HepG2 (cell line): ENCODE results near the gene TGM2. TPM values are rescaled to one million over a fixed set of nuclear protein-coding genes. Genes with fewer than 3 reads are reported as not detected.

Source experiments
- MLLT10 ChIP-seq: sonication (generic); formaldehyde crosslinking; IDR thresholded peaks from 2 replicates; pipeline ENCODE4 v1.4.0; 2020; ENCODE audit warnings: missing genetic modification reagents
- NPAS2 ChIP-seq: sonication (generic); formaldehyde crosslinking; IDR thresholded peaks from 2 replicates; pipeline ENCODE4 v1.8.0; 2022; ENCODE audit warnings: mild to moderate bottlenecking, missing genetic modification reagents, borderline replicate concordance
- PHB2 ChIP-seq: fragments of 450-650 bp; IDR thresholded peaks from 2 replicates; pipeline ENCODE4 v1.6.1; 2018; ENCODE audit not compliant: partially characterized antibody
- POLR2A ChIP-seq, 2 experiments: IDR thresholded peaks; 2 replicates each; pipeline ENCODE4 v1.6.1; 2011; ENCODE audit warnings: low read depth in 2 of 2, low read length in 2 of 2, mild to moderate bottlenecking in 1 of 2, moderate library complexity in 1 of 2; ENCODE audit not compliant: insufficient read depth in 1 of 2
- SMAD9 ChIP-seq: sonication (generic); formaldehyde crosslinking; IDR thresholded peaks from 2 replicates; pipeline ENCODE4 v1.5.1; 2020; ENCODE audit warnings: mild to moderate bottlenecking, missing genetic modification reagents
- SRSF1 ChIP-seq: fragments of 200-400 bp; formaldehyde crosslinking; optimal IDR thresholded peaks from 2 replicates; pipeline ENCODE3; 2017; ENCODE audit warnings: mild to moderate bottlenecking, low read depth, low read length, moderate library complexity
- TSC22D2 ChIP-seq: sonication (generic); formaldehyde crosslinking; IDR thresholded peaks from 2 replicates; pipeline ENCODE4 v1.5.1; 2020; ENCODE audit warnings: missing genetic modification reagents, mild to moderate bottlenecking, borderline replicate concordance
- XRCC5 ChIP-seq: fragments of 200-400 bp; formaldehyde crosslinking; optimal IDR thresholded peaks from 2 replicates; pipeline ENCODE3; 2017; ENCODE audit warnings: mild to moderate bottlenecking, low read length
- ZNF143 ChIP-seq: sonication (generic); formaldehyde crosslinking; IDR thresholded peaks from 2 replicates; pipeline ENCODE4 v1.4.0; 2020; ENCODE audit warnings: missing genetic modification reagents
- ZNF557 ChIP-seq: sonication (generic); formaldehyde crosslinking; IDR thresholded peaks from 2 replicates; pipeline ENCODE4 v1.4.0; 2020; ENCODE audit warnings: missing genetic modification reagents
- ZNF562 ChIP-seq: sonication (generic); formaldehyde crosslinking; IDR thresholded peaks from 2 replicates; pipeline ENCODE4 v1.8.0; 2022; ENCODE audit warnings: missing genetic modification reagents, borderline replicate concordance
- polyA plus RNA-seq, 8 experiments: library from polyadenylated mRNA; depleted of rRNA in 3 of 8; stranded (reverse) in 7 of 8; unstranded in 1 of 8; fragments of >200 nt; fragmentation: Illumina TruSeq in 4 of 8; extraction: Trizol in 4 of 8; gene quantifications; 2 replicates each; pipeline versions ENCODE4 v1.2.1 to v1.2.3, GENCODE V29; 2011 to 2016; ENCODE audit warnings: low read depth in 4 of 8, missing spikeins in 1 of 8, mixed read lengths in 1 of 8; ENCODE audit not compliant: insufficient read depth in 1 of 8
- total RNA-seq, 5 experiments: library from RNA; depleted of rRNA; stranded (reverse); fragments of >200 nt; fragmentation: Illumina TruSeq; extraction: Trizol; gene quantifications; 2 replicates each; pipeline ENCODE4 v1.2.3, GENCODE V29; 2016; ENCODE audit warnings: low read depth in 1 of 5
- TF ChIP-seq, protein P1 (sequence below), 2 experiments: sonication (generic) in 1 of 2; formaldehyde crosslinking in 1 of 2; IDR thresholded peaks; 2 replicates each; pipeline versions ENCODE4 v1.5.1 to v1.6.1; 2011 to 2020; ENCODE audit warnings: borderline replicate concordance in 1 of 2, low read depth in 1 of 2, low read length in 1 of 2, mild to moderate bottlenecking in 1 of 2, missing genetic modification reagents in 1 of 2, moderate library complexity in 1 of 2
- TF ChIP-seq, protein P2 (sequence below): sonication (generic); formaldehyde crosslinking; IDR thresholded peaks from 2 replicates; pipeline ENCODE4 v1.4.0; 2020; ENCODE audit warnings: missing genetic modification reagents
- TF ChIP-seq, protein P3 (sequence below): sonication (generic); formaldehyde crosslinking; IDR thresholded peaks from 2 replicates; pipeline ENCODE4 v1.5.1; 2020; ENCODE audit warnings: mild to moderate bottlenecking, missing genetic modification reagents, moderate library complexity
- TF ChIP-seq, protein P4 (sequence below): sonication (generic); formaldehyde crosslinking; IDR thresholded peaks from 2 replicates; pipeline ENCODE4 v1.8.0; 2022; ENCODE audit warnings: mild to moderate bottlenecking, missing genetic modification reagents, moderate library complexity
- TF ChIP-seq, protein P5 (sequence below): sonication (generic); formaldehyde crosslinking; IDR thresholded peaks from 2 replicates; pipeline ENCODE4 v1.5.1; 2020; ENCODE audit warnings: mild to moderate bottlenecking, moderate library complexity, missing genetic modification reagents
- TF ChIP-seq, protein P6 (sequence below): IDR thresholded peaks from 2 replicates; pipeline ENCODE4 v1.6.1; 2016; ENCODE audit warnings: missing compliant biosample characterization, missing genetic modification reagents, borderline replicate concordance
- TF ChIP-seq, protein P7 (sequence below): sonication (generic); formaldehyde crosslinking; IDR thresholded peaks from 2 replicates; pipeline ENCODE4 v1.5.0; 2020; ENCODE audit warnings: missing genetic modification reagents

TGM2 gene
- total and polyA plus RNA-seq, 2 of the 13 experiments (the other 11 are each of a cell fraction or from before 2014, with no cell fraction given) = 4.2 to 46.4 TPM

DNA sequence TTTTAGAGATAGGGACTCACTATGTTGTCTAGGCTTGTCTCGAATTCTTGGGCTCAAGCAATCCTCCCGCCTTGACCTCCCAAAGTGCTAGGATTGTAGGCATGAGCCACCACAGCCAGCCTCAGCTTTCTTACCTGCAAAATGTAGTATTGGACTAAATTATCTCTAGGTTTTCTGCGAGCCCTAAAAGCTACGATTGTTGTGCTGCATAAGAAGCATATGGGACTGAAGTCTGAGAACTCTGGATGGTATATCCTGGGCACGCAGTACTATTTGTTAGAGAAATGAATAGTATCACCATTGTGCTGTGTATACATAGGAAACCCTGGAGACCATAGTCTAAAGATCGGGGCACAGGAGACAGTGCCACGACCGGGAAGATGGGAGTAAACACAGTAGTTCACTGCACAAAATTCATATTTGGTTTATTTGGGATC is 71.4 kb downstream of the TGM2 start (continued):
- TF ChIP-seq, protein P1, sequence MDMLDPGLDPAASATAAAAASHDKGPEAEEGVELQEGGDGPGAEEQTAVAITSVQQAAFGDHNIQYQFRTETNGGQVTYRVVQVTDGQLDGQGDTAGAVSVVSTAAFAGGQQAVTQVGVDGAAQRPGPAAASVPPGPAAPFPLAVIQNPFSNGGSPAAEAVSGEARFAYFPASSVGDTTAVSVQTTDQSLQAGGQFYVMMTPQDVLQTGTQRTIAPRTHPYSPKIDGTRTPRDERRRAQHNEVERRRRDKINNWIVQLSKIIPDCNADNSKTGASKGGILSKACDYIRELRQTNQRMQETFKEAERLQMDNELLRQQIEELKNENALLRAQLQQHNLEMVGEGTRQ (IDR thresholded peaks at IDR 0.05; ENCODE audit: low read depth, low read length) = no peak
- TF ChIP-seq, protein P1 (CRISPR knock-in tag; IDR thresholded peaks at IDR 0.05; ENCODE audit: borderline replicate concordance) = no peak
- TF ChIP-seq, protein P2, sequence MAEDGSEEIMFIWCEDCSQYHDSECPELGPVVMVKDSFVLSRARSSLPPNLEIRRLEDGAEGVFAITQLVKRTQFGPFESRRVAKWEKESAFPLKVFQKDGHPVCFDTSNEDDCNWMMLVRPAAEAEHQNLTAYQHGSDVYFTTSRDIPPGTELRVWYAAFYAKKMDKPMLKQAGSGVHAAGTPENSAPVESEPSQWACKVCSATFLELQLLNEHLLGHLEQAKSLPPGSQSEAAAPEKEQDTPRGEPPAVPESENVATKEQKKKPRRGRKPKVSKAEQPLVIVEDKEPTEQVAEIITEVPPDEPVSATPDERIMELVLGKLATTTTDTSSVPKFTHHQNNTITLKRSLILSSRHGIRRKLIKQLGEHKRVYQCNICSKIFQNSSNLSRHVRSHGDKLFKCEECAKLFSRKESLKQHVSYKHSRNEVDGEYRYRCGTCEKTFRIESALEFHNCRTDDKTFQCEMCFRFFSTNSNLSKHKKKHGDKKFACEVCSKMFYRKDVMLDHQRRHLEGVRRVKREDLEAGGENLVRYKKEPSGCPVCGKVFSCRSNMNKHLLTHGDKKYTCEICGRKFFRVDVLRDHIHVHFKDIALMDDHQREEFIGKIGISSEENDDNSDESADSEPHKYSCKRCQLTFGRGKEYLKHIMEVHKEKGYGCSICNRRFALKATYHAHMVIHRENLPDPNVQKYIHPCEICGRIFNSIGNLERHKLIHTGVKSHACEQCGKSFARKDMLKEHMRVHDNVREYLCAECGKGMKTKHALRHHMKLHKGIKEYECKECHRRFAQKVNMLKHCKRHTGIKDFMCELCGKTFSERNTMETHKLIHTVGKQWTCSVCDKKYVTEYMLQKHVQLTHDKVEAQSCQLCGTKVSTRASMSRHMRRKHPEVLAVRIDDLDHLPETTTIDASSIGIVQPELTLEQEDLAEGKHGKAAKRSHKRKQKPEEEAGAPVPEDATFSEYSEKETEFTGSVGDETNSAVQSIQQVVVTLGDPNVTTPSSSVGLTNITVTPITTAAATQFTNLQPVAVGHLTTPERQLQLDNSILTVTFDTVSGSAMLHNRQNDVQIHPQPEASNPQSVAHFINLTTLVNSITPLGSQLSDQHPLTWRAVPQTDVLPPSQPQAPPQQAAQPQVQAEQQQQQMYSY (CRISPR knock-in tag) = no peak
- TF ChIP-seq, protein P3, sequence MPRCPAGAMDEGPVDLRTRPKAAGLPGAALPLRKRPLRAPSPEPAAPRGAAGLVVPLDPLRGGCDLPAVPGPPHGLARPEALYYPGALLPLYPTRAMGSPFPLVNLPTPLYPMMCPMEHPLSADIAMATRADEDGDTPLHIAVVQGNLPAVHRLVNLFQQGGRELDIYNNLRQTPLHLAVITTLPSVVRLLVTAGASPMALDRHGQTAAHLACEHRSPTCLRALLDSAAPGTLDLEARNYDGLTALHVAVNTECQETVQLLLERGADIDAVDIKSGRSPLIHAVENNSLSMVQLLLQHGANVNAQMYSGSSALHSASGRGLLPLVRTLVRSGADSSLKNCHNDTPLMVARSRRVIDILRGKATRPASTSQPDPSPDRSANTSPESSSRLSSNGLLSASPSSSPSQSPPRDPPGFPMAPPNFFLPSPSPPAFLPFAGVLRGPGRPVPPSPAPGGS = no peak
- TF ChIP-seq, protein P4, sequence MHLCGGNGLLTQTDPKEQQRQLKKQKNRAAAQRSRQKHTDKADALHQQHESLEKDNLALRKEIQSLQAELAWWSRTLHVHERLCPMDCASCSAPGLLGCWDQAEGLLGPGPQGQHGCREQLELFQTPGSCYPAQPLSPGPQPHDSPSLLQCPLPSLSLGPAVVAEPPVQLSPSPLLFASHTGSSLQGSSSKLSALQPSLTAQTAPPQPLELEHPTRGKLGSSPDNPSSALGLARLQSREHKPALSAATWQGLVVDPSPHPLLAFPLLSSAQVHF (CRISPR knock-in tag) = no peak
- no peak for TF ChIP-seq NPAS2 (CRISPR knock-in tag)
- no peak for TF ChIP-seq ZNF143
- TF ChIP-seq TSC22D2 (CRISPR knock-in tag) = no peak
- TF ChIP-seq, protein P5, sequence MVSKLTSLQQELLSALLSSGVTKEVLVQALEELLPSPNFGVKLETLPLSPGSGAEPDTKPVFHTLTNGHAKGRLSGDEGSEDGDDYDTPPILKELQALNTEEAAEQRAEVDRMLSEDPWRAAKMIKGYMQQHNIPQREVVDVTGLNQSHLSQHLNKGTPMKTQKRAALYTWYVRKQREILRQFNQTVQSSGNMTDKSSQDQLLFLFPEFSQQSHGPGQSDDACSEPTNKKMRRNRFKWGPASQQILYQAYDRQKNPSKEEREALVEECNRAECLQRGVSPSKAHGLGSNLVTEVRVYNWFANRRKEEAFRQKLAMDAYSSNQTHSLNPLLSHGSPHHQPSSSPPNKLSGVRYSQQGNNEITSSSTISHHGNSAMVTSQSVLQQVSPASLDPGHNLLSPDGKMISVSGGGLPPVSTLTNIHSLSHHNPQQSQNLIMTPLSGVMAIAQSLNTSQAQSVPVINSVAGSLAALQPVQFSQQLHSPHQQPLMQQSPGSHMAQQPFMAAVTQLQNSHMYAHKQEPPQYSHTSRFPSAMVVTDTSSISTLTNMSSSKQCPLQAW = 0 out of 2 replicates have a peak, but pooled peaks have one; percentile 34
- TF ChIP-seq, protein P6, sequence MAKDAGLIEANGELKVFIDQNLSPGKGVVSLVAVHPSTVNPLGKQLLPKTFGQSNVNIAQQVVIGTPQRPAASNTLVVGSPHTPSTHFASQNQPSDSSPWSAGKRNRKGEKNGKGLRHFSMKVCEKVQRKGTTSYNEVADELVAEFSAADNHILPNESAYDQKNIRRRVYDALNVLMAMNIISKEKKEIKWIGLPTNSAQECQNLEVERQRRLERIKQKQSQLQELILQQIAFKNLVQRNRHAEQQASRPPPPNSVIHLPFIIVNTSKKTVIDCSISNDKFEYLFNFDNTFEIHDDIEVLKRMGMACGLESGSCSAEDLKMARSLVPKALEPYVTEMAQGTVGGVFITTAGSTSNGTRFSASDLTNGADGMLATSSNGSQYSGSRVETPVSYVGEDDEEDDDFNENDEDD (CRISPR knock-in tag) = no peak
- no peak for TF ChIP-seq XRCC5
- no peak for TF ChIP-seq MLLT10
- no peak for TF ChIP-seq POLR2A (IDR thresholded peaks at IDR 0.05; ENCODE audit: insufficient read depth in 1 of 2, low read depth in 2 of 2, low read length in 2 of 2)
- TF ChIP-seq SMAD9 (CRISPR knock-in tag) = no peak
- no peak for TF ChIP-seq PHB2
- no peak for TF ChIP-seq ZNF562
- TF ChIP-seq, protein P7, sequence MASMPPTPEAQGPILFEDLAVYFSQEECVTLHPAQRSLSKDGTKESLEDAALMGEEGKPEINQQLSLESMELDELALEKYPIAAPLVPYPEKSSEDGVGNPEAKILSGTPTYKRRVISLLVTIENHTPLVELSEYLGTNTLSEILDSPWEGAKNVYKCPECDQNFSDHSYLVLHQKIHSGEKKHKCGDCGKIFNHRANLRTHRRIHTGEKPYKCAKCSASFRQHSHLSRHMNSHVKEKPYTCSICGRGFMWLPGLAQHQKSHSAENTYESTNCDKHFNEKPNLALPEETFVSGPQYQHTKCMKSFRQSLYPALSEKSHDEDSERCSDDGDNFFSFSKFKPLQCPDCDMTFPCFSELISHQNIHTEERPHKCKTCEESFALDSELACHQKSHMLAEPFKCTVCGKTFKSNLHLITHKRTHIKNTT (CRISPR knock-in tag) = no peak
- TF ChIP-seq SRSF1 = no peak
- no peak for TF ChIP-seq ZNF557
